Measurements from ENCODE around the gene GATA3. TPM values are rescaled to one million over a fixed set of nuclear protein-coding genes. Genes with fewer than 3 reads are reported as not detected.

Gene GATA3
- total RNA-seq = 2.7 and 4.6 TPM in 2 replicates
- long read RNA-seq, partial matches to known transcripts = 0 of 1 reads
- long read RNA-seq, other reads (novel, unspliced or antisense) = 1 of 1 reads

- Mint-ChIP-seq H3K36me3 (ENCODE audit: insufficient read depth) (no peaks in the 10 kb centered on the region), H3K4me3 (ENCODE audit: low read depth) (peak within 1 kb of the TSS; percentile 76), H3K9me3 (ENCODE audit: low read depth) (no peaks in the 10 kb centered on the region), H3K27me3 (peaks cover 73% of the 10 kb centered on the region), H3K27ac (peak within 1 kb of the TSS; percentile 91), H3K4me1 (ENCODE audit: low read depth) (peaks cover 19% of the 10 kb centered on the region)
- TF ChIP-seq, protein P1, sequence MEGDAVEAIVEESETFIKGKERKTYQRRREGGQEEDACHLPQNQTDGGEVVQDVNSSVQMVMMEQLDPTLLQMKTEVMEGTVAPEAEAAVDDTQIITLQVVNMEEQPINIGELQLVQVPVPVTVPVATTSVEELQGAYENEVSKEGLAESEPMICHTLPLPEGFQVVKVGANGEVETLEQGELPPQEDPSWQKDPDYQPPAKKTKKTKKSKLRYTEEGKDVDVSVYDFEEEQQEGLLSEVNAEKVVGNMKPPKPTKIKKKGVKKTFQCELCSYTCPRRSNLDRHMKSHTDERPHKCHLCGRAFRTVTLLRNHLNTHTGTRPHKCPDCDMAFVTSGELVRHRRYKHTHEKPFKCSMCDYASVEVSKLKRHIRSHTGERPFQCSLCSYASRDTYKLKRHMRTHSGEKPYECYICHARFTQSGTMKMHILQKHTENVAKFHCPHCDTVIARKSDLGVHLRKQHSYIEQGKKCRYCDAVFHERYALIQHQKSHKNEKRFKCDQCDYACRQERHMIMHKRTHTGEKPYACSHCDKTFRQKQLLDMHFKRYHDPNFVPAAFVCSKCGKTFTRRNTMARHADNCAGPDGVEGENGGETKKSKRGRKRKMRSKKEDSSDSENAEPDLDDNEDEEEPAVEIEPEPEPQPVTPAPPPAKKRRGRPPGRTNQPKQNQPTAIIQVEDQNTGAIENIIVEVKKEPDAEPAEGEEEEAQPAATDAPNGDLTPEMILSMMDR (IDR thresholded peaks at IDR 0.05; ENCODE audit: unreplicated experiment) = no peak
- DNase-seq (ENCODE audit: low spot score, unreplicated experiment) = no peak
Observed at GRCh38 chr10:8054494-8055407, at the start of gene GATA3. Gene GATA3 (plus strand): TSS chr10:8054688. CDS start chr10:8055656, 968 bp downstream.

- Mint-ChIP-seq H3K27ac (peak overlapping the region; percentile 14), H3K4me3 (ENCODE audit: low read depth) (no peak overlapping the region), H3K4me1 (ENCODE audit: low read depth) (no peaks in the 10 kb centered on the region), H3K9me3 (ENCODE audit: low read depth) (peaks cover 21% of the 10 kb centered on the region), H3K36me3 (ENCODE audit: insufficient read depth) (peaks cover 27% of the 10 kb centered on the region), H3K27me3 (no peaks in the 10 kb centered on the region)
- TF ChIP-seq, protein P1 (IDR thresholded peaks at IDR 0.05; ENCODE audit: unreplicated experiment) = no peak
- no peak for DNase-seq (ENCODE audit: low spot score, unreplicated experiment)
Observed at GRCh38 chr10:8006274-8006999, 48.1 kb upstream of the GATA3 start.

- H3K27ac Mint-ChIP-seq = no peak overlapping the region
- H3K4me1 Mint-ChIP-seq (ENCODE audit: low read depth) = peaks cover 2% of the 10 kb centered on the region
- H3K4me3 Mint-ChIP-seq (ENCODE audit: low read depth) = no peak overlapping the region
- DNase-seq (ENCODE audit: low spot score, unreplicated experiment) = no peak
- peaks cover 10% of the 10 kb centered on the region for H3K9me3 Mint-ChIP-seq (ENCODE audit: low read depth)
- TF ChIP-seq, protein P1 (IDR thresholded peaks at IDR 0.05; ENCODE audit: unreplicated experiment) = no peak
- peaks cover 25% of the 10 kb centered on the region for H3K36me3 Mint-ChIP-seq (ENCODE audit: insufficient read depth)
- no peaks in the 10 kb centered on the region for H3K27me3 Mint-ChIP-seq
Observed at GRCh38 chr10:8009031-8009430, 45.5 kb upstream of the GATA3 start.

- H3K9me3 Mint-ChIP-seq (ENCODE audit: low read depth) = no peaks in the 10 kb centered on the region
- TF ChIP-seq, protein P1 (IDR thresholded peaks at IDR 0.05; ENCODE audit: unreplicated experiment) = no peak
- DNase-seq (ENCODE audit: low spot score, unreplicated experiment) = no peak
- no peak overlapping the region for H3K27ac Mint-ChIP-seq
- no peak overlapping the region for H3K4me3 Mint-ChIP-seq (ENCODE audit: low read depth)
- peaks cover 11% of the 10 kb centered on the region for H3K27me3 Mint-ChIP-seq
- peaks cover 2% of the 10 kb centered on the region for H3K4me1 Mint-ChIP-seq (ENCODE audit: low read depth)
- H3K36me3 Mint-ChIP-seq (ENCODE audit: insufficient read depth) = peaks cover 22% of the 10 kb centered on the region
Observed at GRCh38 chr10:8013006-8013405, 41.5 kb upstream of the GATA3 start.

DNA sequence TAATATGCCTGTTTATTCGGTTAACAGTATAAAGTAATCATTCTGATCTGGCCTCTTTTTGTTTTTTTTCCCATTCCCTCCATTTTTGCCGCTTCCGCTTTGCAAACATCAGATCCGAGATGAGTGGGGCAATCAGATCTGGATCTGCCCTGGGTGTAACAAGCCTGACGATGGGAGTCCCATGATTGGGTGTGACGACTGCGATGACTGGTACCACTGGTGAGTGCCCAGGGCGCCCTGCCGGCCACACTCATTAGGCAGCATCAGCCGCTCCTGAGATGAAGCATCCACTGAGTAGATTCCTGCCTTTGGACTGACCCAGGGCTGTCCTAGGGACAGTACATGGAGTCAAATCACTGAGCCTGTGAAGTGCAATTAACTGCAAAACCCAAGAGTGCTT lies 40.9 kb upstream of the GATA3 start:
- no peak overlapping the region for H3K4me3 Mint-ChIP-seq (ENCODE audit: low read depth)
- H3K36me3 Mint-ChIP-seq (ENCODE audit: insufficient read depth) = peaks cover 22% of the 10 kb centered on the region
- peaks cover 2% of the 10 kb centered on the region for H3K4me1 Mint-ChIP-seq (ENCODE audit: low read depth)
- peaks cover 16% of the 10 kb centered on the region for H3K27me3 Mint-ChIP-seq
- H3K9me3 Mint-ChIP-seq (ENCODE audit: low read depth) = no peaks in the 10 kb centered on the region
- TF ChIP-seq, protein P1 (IDR thresholded peaks at IDR 0.05; ENCODE audit: unreplicated experiment) = no peak
- no peak for DNase-seq (ENCODE audit: low spot score, unreplicated experiment)
- no peak overlapping the region for H3K27ac Mint-ChIP-seq

All from progenitor cell of endocrine pancreas (in vitro differentiated cells).